ENCODE data around the gene MAB21L1. TPM values are rescaled to one million over a fixed set of nuclear protein-coding genes. Genes with fewer than 3 reads are reported as not detected.
A peak's percentile ranks its signal among the peaks of the same experiment; 100 is the strongest.

MAB21L1 gene
- total RNA-seq, 4 donors from 2014 or later: 5.2 to 11.1 (median 7.5) TPM

- WGBS, 2 donors: 72 to 78% methylated on average over 7 of the region's 7 CpGs
- no peak for TF ChIP-seq EP300 (IDR thresholded peaks at IDR 0.05)
- Histone ChIP-seq H3K4me3 (no peak overlapping the region), H3K27me3 (no peaks in the 10 kb centered on the region), H3K4me1 (peaks cover 0 to 6% (median 0%) of the 10 kb centered on the region in 4 donors), H3K9me3 (no peaks in the 10 kb centered on the region), H3K36me3 (no peaks in the 10 kb centered on the region), H3K27ac (no peak overlapping the region)
- no peak for DNase-seq (ENCODE audit: low spot score in 2 of 2)
Observed at GRCh38 chr13:35514061-35514477, 37.6 kb upstream of the MAB21L1 start.

GRCh38 chr13:35512271-35512920, 35.9 kb upstream of the MAB21L1 start:
- Histone ChIP-seq H3K4me1 (peaks cover 0 to 6% (median 0%) of the 10 kb centered on the region in 4 donors), H3K27me3 (no peaks in the 10 kb centered on the region), H3K27ac (no peak overlapping the region), H3K4me3 (no peak overlapping the region), H3K9me3 (no peaks in the 10 kb centered on the region), H3K36me3 (no peaks in the 10 kb centered on the region)
- TF ChIP-seq EP300 (IDR thresholded peaks at IDR 0.05) (peak in 1 of 2 donors; percentile 8), POLR2A (IDR thresholded peaks at IDR 0.05) (no peak)
- peak in 1 of 2 donors; percentile 42 for DNase-seq (ENCODE audit: low spot score in 2 of 2)
- WGBS, 2 donors: 61 to 62% methylated on average over 5 of the region's 5 CpGs

GRCh38 chr13:35502456-35502855, 26.0 kb upstream of the MAB21L1 start:
- H3K27me3 ChIP-seq: no peaks in the 10 kb centered on the region
- TF ChIP-seq POLR2A (IDR thresholded peaks at IDR 0.05) (no peak), EP300 (IDR thresholded peaks at IDR 0.05) (no peak), CTCF (IDR thresholded peaks at IDR 0.05) (no peak)
- no peak for DNase-seq (ENCODE audit: low spot score in 2 of 2)
- H3K4me1 ChIP-seq: peaks cover 0 to 16% (median 0%) of the 10 kb centered on the region in 4 donors
- no peaks in the 10 kb centered on the region for H3K9me3 ChIP-seq
- 61 to 81% methylated on average over 3 of the region's 3 CpGs for WGBS, 2 donors
- H3K4me3 ChIP-seq: no peak overlapping the region
- no peak overlapping the region for H3K27ac ChIP-seq
- no peaks in the 10 kb centered on the region for H3K36me3 ChIP-seq

- peaks cover 0 to 16% (median 0%) of the 10 kb centered on the region in 4 donors for H3K4me1 ChIP-seq
- no peak overlapping the region for H3K27ac ChIP-seq
- no peaks in the 10 kb centered on the region for H3K9me3 ChIP-seq
- H3K4me3 ChIP-seq: no peak overlapping the region
- no peak for DNase-seq (ENCODE audit: low spot score in 2 of 2)
- no peak for TF ChIP-seq POLR2A (IDR thresholded peaks at IDR 0.05)
- TF ChIP-seq EP300 (IDR thresholded peaks at IDR 0.05): no peak
- TF ChIP-seq CTCF (IDR thresholded peaks at IDR 0.05): no peak
- 59 to 67% methylated on average over 6 of the region's 6 CpGs for WGBS, 2 donors
- H3K27me3 ChIP-seq: no peaks in the 10 kb centered on the region
- no peaks in the 10 kb centered on the region for H3K36me3 ChIP-seq
Observed at GRCh38 chr13:35501661-35502235, 25.3 kb upstream of the MAB21L1 start.

DNA sequence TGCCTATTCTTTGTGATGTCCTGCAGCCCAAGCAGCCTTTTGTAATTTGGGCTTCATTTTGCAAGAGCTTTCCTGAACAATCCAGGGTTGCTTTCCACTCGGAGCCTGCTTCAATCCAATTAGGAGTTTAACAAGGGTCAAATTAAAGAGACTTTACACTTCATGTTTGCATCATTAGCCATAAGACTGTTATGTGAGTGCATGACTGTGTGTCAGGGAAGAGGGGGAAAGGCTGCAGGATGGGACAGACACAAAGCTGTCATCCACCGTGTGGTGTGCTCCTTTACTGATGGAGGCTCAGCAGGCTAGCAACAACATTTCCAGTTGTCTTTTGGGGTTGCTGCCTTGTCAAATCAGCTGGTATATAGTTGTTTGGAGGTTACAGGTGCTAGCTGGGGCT, 23.7 kb upstream of the MAB21L1 start:
- 62 to 63% methylated on average over 2 of the region's 2 CpGs for WGBS, 2 donors
- no peaks in the 10 kb centered on the region for H3K27me3 ChIP-seq
- no peak overlapping the region for H3K4me3 ChIP-seq
- H3K36me3 ChIP-seq: no peaks in the 10 kb centered on the region
- H3K9me3 ChIP-seq: peaks cover 0 to 3% (median 0%) of the 10 kb centered on the region in 4 donors
- no peak overlapping the region for H3K27ac ChIP-seq
- no peak for DNase-seq (ENCODE audit: low spot score in 2 of 2)
- H3K4me1 ChIP-seq: peaks cover 0 to 16% (median 0%) of the 10 kb centered on the region in 4 donors
- TF ChIP-seq EP300 (IDR thresholded peaks at IDR 0.05) (no peak), CTCF (IDR thresholded peaks at IDR 0.05) (no peak)

DNA sequence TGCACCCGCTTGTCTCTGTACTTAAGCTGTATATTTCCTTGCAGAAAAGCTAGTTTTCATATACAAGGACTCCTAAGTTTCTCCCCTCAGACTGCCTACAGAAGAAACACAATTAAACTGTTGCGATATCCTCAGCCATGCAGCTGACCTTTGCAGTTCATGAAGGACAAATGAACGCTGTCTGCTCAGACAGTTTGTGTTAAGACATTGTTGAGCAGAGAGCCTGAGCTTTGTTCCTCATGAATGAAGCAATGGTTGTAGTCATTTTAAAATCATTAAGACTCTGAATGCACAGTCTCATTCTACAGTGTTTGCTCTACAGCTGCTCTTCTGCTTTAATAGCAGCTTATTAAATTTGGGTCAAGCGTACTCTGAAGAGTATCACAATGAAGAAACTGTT, 23.2 kb upstream of the MAB21L1 start:
- Histone ChIP-seq H3K9me3 (peaks cover 0 to 8% (median 0%) of the 10 kb centered on the region in 4 donors), H3K36me3 (no peaks in the 10 kb centered on the region), H3K27me3 (no peaks in the 10 kb centered on the region), H3K4me3 (no peak overlapping the region), H3K4me1 (peaks cover 0 to 16% (median 0%) of the 10 kb centered on the region in 4 donors), H3K27ac (no peak overlapping the region)
- no peak for DNase-seq (ENCODE audit: low spot score in 2 of 2)
- TF ChIP-seq CTCF (IDR thresholded peaks at IDR 0.05): no peak
- no peak for TF ChIP-seq EP300 (IDR thresholded peaks at IDR 0.05)
- no peak for TF ChIP-seq POLR2A (IDR thresholded peaks at IDR 0.05)
- 48 to 51% methylated on average over 4 of the region's 4 CpGs for WGBS, 2 donors
